HEK293 (cell line): ENCODE results near the gene TRMT44.

Source experiments
- CTCF ChIA-PET: fragments of 350-600 bp; formaldehyde crosslinking; extraction: SDS; loops from one replicate; lab custom pipeline; 2021; ENCODE audit warnings: antibody characterized with exemption; lab: Yijun Ruan, JAX
- POLR2A ChIA-PET: fragments of 300-600 bp; formaldehyde crosslinking; extraction: SDS; loops from one replicate; lab custom pipeline; 2020; ENCODE audit warnings: antibody characterized with exemption, inconsistent platforms; lab: Yijun Ruan, JAX
- H3K27ac ChIP-seq: fragments of 200-500 bp; sonication (Bioruptor generic); 2 replicates; pipeline ENCODE4 v1.5.1; 2014; ENCODE audit warnings: low read depth, low read length, control low read depth, inconsistent platforms; ENCODE audit errors: extremely low read depth
- H3K36me3 ChIP-seq, 2 experiments: fragments of 200-500 bp in 1 of 2; sonication (Bioruptor generic) in 1 of 2; 1 replicate in 1 of 2; 2 replicates in 1 of 2; pipeline ENCODE4 v1.5.1; 2014 to 2017; ENCODE audit warnings: inconsistent platforms in 2 of 2, low read length in 2 of 2; ENCODE audit not compliant: control insufficient read depth in 2 of 2, insufficient read depth in 1 of 2
- H3K4me1 ChIP-seq: fragments of 200-500 bp; sonication (Bioruptor generic); 2 replicates; pipeline ENCODE4 v1.5.1; 2014; ENCODE audit warnings: mild to moderate bottlenecking, low read length, inconsistent platforms; ENCODE audit not compliant: control insufficient read depth, insufficient read depth
- H3K4me3 ChIP-seq: 2 replicates; pipeline ENCODE4 v1.5.1; 2011; ENCODE audit warnings: low read depth, mild to moderate bottlenecking, control low read depth, low read length, moderate library complexity
- H3K9me3 ChIP-seq: fragments of 200-500 bp; sonication (Bioruptor generic); 2 replicates; pipeline ENCODE4 v1.5.1; 2014; ENCODE audit warnings: low read depth, low read length, inconsistent platforms; ENCODE audit not compliant: control insufficient read depth, insufficient read depth
- GLI2 ChIP-seq: fragments of 450-650 bp; formaldehyde crosslinking; IDR thresholded peaks from 2 replicates; pipeline ENCODE4; 2017; ENCODE audit warnings: missing biosample characterization, missing genetic modification characterization, low read depth, borderline replicate concordance
- HOXA7 ChIP-seq: sonication (generic); formaldehyde crosslinking; IDR thresholded peaks from 2 replicates; pipeline ENCODE4 v1.8.1; 2022; ENCODE audit warnings: missing genetic modification reagents, borderline replicate concordance
- MYNN ChIP-seq: fragments of 450-650 bp; formaldehyde crosslinking; IDR thresholded peaks from 2 replicates; pipeline ENCODE4 v1.5.1; 2016; ENCODE audit warnings: missing biosample characterization, missing genetic modification characterization, borderline replicate concordance
- MZF1 ChIP-seq: fragments of 450-650 bp; formaldehyde crosslinking; IDR thresholded peaks from 2 replicates; pipeline ENCODE4 v1.5.1; 2017; ENCODE audit warnings: missing biosample characterization, missing genetic modification characterization, borderline replicate concordance
- TRIM28 ChIP-seq: IDR thresholded peaks from 2 replicates; pipeline ENCODE4 v1.6.1; 2011; ENCODE audit warnings: low read length, control low read depth, borderline replicate concordance
- WT1 ChIP-seq: fragments of 450-650 bp; formaldehyde crosslinking; IDR thresholded peaks from 2 replicates; pipeline ENCODE4 v1.5.1; 2016; ENCODE audit warnings: missing biosample characterization, missing genetic modification characterization
- ZBTB17 ChIP-seq: fragments of 450-650 bp; formaldehyde crosslinking; IDR thresholded peaks from 2 replicates; pipeline ENCODE4 v1.5.1; 2016; ENCODE audit warnings: missing biosample characterization, missing genetic modification characterization
- ZFHX2 ChIP-seq: fragments of 450-650 bp; formaldehyde crosslinking; conservative IDR thresholded peaks from 2 replicates; pipeline ENCODE4 v1.5.1; 2016; ENCODE audit warnings: missing biosample characterization, missing genetic modification characterization
- ZNF114 ChIP-seq: fragments of 450-650 bp; formaldehyde crosslinking; IDR thresholded peaks from 2 replicates; pipeline ENCODE4 v1.5.0; 2017; ENCODE audit warnings: missing biosample characterization, missing genetic modification characterization
- ZNF175 ChIP-seq: fragments of 450-650 bp; formaldehyde crosslinking; IDR thresholded peaks from 2 replicates; pipeline ENCODE4 v1.5.1; 2016; ENCODE audit warnings: missing biosample characterization, missing genetic modification characterization
- ZNF311 ChIP-seq: fragments of 450-650 bp; formaldehyde crosslinking; IDR thresholded peaks from 2 replicates; pipeline ENCODE4 v1.5.1; 2017; ENCODE audit warnings: missing biosample characterization, missing genetic modification characterization, borderline replicate concordance
- ZNF335 ChIP-seq: fragments of 450-650 bp; formaldehyde crosslinking; conservative IDR thresholded peaks from 2 replicates; pipeline ENCODE4 v1.5.1; 2016; ENCODE audit warnings: missing biosample characterization, missing genetic modification characterization
- ZNF529 ChIP-seq: fragments of 450-650 bp; formaldehyde crosslinking; IDR thresholded peaks from 2 replicates; pipeline ENCODE4 v1.5.1; 2017; ENCODE audit warnings: missing genetic modification characterization, missing biosample characterization; ENCODE audit not compliant: insufficient replicate concordance
- ZNF548 ChIP-seq: fragments of 450-650 bp; formaldehyde crosslinking; IDR thresholded peaks from 2 replicates; pipeline ENCODE4 v1.5.1; 2016; ENCODE audit warnings: missing biosample characterization, missing genetic modification characterization
- ZNF555 ChIP-seq: fragments of 450-650 bp; formaldehyde crosslinking; conservative IDR thresholded peaks from 2 replicates; pipeline ENCODE4 v1.5.1; 2017; ENCODE audit warnings: missing biosample characterization, mild to moderate bottlenecking, missing genetic modification characterization, inconsistent platforms
- ZNF571 ChIP-seq: fragments of 450-650 bp; formaldehyde crosslinking; IDR thresholded peaks from 2 replicates; pipeline ENCODE4 v1.5.0; 2017; ENCODE audit warnings: missing biosample characterization, missing genetic modification characterization
- ZNF654 ChIP-seq: fragments of 450-650 bp; formaldehyde crosslinking; IDR thresholded peaks from 2 replicates; pipeline ENCODE4 v1.5.1; 2016; ENCODE audit warnings: low read depth, missing biosample characterization, missing genetic modification characterization
- ZNF701 ChIP-seq: fragments of 450-650 bp; formaldehyde crosslinking; IDR thresholded peaks from 2 replicates; pipeline ENCODE4 v1.5.1; 2016; ENCODE audit warnings: missing biosample characterization, missing genetic modification characterization
- ZNF768 ChIP-seq: fragments of 450-650 bp; formaldehyde crosslinking; IDR thresholded peaks from 2 replicates; pipeline ENCODE4 v1.5.1; 2018; ENCODE audit warnings: missing biosample characterization, mild to moderate bottlenecking, missing genetic modification characterization
- ZNF776 ChIP-seq: fragments of 450-650 bp; formaldehyde crosslinking; IDR thresholded peaks from 2 replicates; pipeline ENCODE4 v1.5.0; 2017; ENCODE audit warnings: missing biosample characterization, missing genetic modification characterization, borderline replicate concordance
- ZXDB ChIP-seq: fragments of 450-650 bp; formaldehyde crosslinking; IDR thresholded peaks from 2 replicates; pipeline ENCODE4 v1.5.1; 2016; ENCODE audit warnings: missing biosample characterization, missing genetic modification characterization
- TF ChIP-seq, protein P1 (sequence below): sonication (generic); formaldehyde crosslinking; IDR thresholded peaks from 2 replicates; pipeline ENCODE4 v1.8.1; 2022; ENCODE audit warnings: mild to moderate bottlenecking, moderate library complexity, missing genetic modification reagents
- TF ChIP-seq, protein P2 (sequence below): IDR thresholded peaks from 2 replicates; pipeline ENCODE4 v1.6.1; 2011; ENCODE audit warnings: mild to moderate bottlenecking, low read depth, low read length, borderline replicate concordance
- TF ChIP-seq, protein P3 (sequence below): fragments of 450-650 bp; formaldehyde crosslinking; IDR thresholded peaks from 2 replicates; pipeline ENCODE4 v1.5.1; 2016; ENCODE audit warnings: missing biosample characterization, missing genetic modification characterization
- TF ChIP-seq, protein P4 (sequence below): fragments of 450-650 bp; IDR thresholded peaks from 2 replicates; pipeline ENCODE4 v1.5.1; 2018; ENCODE audit warnings: missing biosample characterization, missing genetic modification characterization
- TF ChIP-seq, protein P5 (sequence below): fragments of 450-650 bp; formaldehyde crosslinking; IDR thresholded peaks from 2 replicates; pipeline ENCODE4 v1.5.1; 2016; ENCODE audit warnings: missing biosample characterization, missing genetic modification characterization
- TF ChIP-seq, protein P6 (sequence below): fragments of 450-650 bp; IDR thresholded peaks from 2 replicates; pipeline ENCODE4 v1.5.1; 2018; ENCODE audit warnings: missing biosample characterization, mild to moderate bottlenecking, missing genetic modification characterization

The TRMT44 gene

DNA sequence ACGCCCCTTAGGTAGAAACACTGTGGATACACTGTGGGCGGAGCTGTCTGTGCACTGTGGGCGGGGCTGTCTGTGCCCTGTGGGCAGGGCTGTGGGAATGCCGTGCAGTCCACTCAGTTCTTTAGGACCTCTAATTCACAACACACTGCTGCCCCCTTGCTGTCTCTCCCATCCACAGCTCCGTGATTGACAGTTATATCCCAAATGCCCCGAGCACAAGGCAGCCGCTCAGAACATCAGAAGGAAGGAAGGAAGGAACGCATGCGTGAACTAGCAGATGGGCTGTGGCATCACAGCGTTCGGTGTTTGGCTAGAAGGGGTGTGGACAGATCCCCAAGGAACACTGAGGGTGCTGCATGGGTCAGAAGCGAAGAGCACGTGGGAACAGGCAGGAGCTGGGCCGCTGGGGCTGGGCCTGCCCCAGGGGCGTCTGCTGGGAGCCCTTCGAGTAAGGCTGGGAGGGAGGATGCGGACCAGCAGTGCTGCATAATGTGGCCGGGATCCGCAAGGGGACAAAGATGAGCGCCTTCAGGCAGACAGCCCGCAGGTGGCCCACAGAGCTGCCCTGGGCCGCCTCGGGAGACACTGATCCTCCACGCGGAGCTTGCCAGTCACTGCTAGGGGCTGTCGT lies 29.8 kb upstream of the TRMT44 start (continued):
- TF ChIP-seq, protein P1, sequence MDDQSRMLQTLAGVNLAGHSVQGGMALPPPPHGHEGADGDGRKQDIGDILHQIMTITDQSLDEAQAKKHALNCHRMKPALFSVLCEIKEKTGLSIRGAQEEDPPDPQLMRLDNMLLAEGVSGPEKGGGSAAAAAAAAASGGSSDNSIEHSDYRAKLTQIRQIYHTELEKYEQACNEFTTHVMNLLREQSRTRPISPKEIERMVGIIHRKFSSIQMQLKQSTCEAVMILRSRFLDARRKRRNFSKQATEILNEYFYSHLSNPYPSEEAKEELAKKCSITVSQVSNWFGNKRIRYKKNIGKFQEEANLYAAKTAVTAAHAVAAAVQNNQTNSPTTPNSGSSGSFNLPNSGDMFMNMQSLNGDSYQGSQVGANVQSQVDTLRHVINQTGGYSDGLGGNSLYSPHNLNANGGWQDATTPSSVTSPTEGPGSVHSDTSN (CRISPR knock-in tag): no peak
- TF ChIP-seq, protein P2, sequence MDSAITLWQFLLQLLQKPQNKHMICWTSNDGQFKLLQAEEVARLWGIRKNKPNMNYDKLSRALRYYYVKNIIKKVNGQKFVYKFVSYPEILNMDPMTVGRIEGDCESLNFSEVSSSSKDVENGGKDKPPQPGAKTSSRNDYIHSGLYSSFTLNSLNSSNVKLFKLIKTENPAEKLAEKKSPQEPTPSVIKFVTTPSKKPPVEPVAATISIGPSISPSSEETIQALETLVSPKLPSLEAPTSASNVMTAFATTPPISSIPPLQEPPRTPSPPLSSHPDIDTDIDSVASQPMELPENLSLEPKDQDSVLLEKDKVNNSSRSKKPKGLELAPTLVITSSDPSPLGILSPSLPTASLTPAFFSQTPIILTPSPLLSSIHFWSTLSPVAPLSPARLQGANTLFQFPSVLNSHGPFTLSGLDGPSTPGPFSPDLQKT: no peak
- TF ChIP-seq ZNF571 (no peak), ZNF776 (no peak), ZNF335 (tag by site-specific recombination) (peak; percentile 43; the same call in 1 of the 2 replicates), ZXDB (no peak), ZNF654 (tag by site-specific recombination) (peak; percentile 34), WT1 (tag by site-specific recombination) (no peak), ZBTB17 (tag by site-specific recombination) (0 out of 2 replicates have a peak, but pooled peaks have one; percentile 42), MZF1 (no peak), ZNF768 (no peak), ZNF555 (no peak), TRIM28 (peak; percentile 42; the same call in 1 of the 2 replicates)
- TF ChIP-seq, protein P3, sequence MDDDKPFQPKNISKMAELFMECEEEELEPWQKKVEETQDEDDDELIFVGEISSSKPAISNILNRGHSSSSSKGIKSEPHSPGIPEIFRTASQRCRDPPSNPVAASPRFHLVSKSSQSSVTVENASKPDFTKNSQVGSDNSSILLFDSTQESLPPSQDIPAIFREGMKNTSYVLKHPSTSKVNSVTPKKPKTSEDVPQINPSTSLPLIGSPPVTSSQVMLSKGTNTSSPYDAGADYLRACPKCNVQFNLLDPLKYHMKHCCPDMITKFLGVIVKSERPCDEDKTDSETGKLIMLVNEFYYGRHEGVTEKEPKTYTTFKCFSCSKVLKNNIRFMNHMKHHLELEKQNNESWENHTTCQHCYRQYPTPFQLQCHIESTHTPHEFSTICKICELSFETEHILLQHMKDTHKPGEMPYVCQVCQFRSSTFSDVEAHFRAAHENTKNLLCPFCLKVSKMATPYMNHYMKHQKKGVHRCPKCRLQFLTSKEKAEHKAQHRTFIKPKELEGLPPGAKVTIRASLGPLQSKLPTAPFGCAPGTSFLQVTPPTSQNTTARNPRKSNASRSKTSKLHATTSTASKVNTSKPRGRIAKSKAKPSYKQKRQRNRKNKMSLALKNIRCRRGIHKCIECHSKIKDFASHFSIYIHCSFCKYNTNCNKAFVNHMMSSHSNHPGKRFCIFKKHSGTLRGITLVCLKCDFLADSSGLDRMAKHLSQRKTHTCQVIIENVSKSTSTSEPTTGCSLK (tag by site-specific recombination): no peak

DNA sequence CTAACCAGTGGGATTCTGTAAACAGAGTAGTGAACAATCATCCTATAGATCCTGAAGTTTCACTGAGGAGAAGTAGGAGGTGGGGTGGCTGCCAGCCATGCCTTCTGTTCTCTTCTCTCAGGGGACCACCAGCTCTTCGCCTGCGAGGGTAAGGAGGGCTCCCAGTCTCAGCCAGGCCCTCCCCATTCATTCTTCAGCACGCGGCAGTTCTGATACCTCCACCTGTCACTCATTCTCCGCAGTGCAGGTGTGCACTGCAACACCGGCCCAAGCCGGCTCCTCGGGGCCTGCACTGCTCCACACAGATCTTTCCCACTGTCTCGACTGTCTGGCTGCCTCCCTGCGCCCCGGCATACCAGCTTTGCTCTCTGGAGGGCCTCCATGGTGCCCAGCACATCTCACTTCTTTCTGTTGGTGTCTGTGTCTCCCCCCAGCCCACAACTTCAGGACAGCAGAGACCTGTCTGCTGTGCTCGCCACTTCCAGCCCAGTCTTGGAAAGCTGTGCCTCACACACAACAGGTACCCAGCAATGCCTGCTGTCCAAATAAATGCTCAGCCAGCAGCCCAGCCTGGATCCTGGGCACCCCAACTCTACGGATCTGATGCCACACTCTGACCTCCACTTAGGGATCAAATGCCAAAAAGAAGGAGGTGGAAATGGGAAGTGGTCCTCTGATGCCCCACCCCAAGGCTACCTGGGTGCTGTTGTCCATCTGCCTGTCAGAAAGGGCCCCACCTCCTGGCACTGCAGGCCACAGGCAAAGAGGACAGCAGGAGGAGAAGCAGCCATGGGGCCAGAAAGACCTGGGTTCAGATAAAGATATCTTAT lies 29.0 kb upstream of the TRMT44 start:
- H3K9me3 ChIP-seq: no peaks in the 10 kb centered on the region
- ChIA-PET POLR2A (interaction anchor here (1.1 kb wide), 2 partner anchors 17 to 253 kb away, joined by 3 to 4 read pairs; partner anchors contain the start of gene ABLIM2), CTCF (interaction anchor here (0.8 to 2.9 kb wide), 6 partner anchors 9 to 235 kb away, joined by 5 to 16 read pairs (median 6); no protein-coding TSS in a partner anchor)
- no peak overlapping the region for H3K27ac ChIP-seq
- no peak overlapping the region for H3K4me3 ChIP-seq
- H3K4me1 ChIP-seq: 0 out of 2 replicates have a peak, but pooled peaks cover 2% of the 10 kb centered on the region
- peaks cover 0 to 43% of the 10 kb centered on the region in 2 experiments; a peak in 1 of 3 replicates for H3K36me3 ChIP-seq
- TF ChIP-seq ZNF311 (tag by site-specific recombination) (no peak), ZNF114 (tag by site-specific recombination) (no peak), ZFHX2 (tag by site-specific recombination) (no peak), GLI2 (tag by site-specific recombination) (no peak), ZNF529 (tag by site-specific recombination) (no peak), HOXA7 (no peak), WT1 (tag by site-specific recombination) (no peak), MYNN (tag by site-specific recombination) (no peak), ZNF175 (no peak), ZNF548 (tag by site-specific recombination) (no peak), ZNF701 (tag by site-specific recombination) (no peak)
- TF ChIP-seq, protein P4, sequence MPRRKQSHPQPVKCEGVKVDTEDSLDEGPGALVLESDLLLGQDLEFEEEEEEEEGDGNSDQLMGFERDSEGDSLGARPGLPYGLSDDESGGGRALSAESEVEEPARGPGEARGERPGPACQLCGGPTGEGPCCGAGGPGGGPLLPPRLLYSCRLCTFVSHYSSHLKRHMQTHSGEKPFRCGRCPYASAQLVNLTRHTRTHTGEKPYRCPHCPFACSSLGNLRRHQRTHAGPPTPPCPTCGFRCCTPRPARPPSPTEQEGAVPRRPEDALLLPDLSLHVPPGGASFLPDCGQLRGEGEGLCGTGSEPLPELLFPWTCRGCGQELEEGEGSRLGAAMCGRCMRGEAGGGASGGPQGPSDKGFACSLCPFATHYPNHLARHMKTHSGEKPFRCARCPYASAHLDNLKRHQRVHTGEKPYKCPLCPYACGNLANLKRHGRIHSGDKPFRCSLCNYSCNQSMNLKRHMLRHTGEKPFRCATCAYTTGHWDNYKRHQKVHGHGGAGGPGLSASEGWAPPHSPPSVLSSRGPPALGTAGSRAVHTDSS (tag by site-specific recombination): no peak
- TF ChIP-seq, protein P5, sequence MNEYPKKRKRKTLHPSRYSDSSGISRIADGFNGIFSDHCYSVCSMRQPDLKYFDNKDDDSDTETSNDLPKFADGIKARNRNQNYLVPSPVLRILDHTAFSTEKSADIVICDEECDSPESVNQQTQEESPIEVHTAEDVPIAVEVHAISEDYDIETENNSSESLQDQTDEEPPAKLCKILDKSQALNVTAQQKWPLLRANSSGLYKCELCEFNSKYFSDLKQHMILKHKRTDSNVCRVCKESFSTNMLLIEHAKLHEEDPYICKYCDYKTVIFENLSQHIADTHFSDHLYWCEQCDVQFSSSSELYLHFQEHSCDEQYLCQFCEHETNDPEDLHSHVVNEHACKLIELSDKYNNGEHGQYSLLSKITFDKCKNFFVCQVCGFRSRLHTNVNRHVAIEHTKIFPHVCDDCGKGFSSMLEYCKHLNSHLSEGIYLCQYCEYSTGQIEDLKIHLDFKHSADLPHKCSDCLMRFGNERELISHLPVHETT (tag by site-specific recombination): no peak
- TF ChIP-seq, protein P6, sequence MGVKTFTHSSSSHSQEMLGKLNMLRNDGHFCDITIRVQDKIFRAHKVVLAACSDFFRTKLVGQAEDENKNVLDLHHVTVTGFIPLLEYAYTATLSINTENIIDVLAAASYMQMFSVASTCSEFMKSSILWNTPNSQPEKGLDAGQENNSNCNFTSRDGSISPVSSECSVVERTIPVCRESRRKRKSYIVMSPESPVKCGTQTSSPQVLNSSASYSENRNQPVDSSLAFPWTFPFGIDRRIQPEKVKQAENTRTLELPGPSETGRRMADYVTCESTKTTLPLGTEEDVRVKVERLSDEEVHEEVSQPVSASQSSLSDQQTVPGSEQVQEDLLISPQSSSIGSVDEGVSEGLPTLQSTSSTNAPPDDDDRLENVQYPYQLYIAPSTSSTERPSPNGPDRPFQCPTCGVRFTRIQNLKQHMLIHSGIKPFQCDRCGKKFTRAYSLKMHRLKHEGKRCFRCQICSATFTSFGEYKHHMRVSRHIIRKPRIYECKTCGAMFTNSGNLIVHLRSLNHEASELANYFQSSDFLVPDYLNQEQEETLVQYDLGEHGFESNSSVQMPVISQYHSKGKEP (tag by site-specific recombination): no peak
